DMS 273 (cell line): Measurements from ENCODE around the gene TEX14.
A peak's percentile ranks its signal among the peaks of the same experiment; 100 is the strongest.

ENCODE experiments used
- DNase-seq: peaks from one replicate; lab custom pipeline; 2025; ENCODE audit not compliant: unreplicated experiment; lab: John Stamatoyannopoulos, UW

The TEX14 gene

DNA sequence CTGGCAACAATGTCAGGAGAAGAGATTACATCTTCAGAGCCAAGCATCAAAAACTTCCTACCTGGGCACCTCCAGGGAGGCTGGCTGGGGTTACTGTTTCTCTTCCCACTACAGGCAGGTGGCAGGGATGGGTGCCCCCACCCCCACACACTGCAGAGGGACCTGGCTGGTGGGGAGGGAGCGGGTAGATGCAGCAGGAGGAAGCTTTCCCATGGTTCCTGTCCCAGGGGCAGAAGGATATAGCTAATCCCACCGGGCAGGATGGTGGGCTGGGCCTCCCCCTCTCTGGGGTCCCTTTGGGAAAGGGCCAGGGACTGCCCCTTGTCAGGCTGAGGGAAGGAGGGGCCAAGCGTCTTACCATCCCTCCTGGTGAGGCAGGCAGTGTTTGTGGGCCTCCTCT is 160.7 kb downstream of the TEX14 start:
- DNase-seq = no peak

- no peak for DNase-seq
Observed at GRCh38 chr17:58530655-58531054, 161.2 kb downstream of the TEX14 start.

GRCh38 chr17:58529275-58529674 is 162.6 kb downstream of the TEX14 start:
- no peak for DNase-seq

DNA sequence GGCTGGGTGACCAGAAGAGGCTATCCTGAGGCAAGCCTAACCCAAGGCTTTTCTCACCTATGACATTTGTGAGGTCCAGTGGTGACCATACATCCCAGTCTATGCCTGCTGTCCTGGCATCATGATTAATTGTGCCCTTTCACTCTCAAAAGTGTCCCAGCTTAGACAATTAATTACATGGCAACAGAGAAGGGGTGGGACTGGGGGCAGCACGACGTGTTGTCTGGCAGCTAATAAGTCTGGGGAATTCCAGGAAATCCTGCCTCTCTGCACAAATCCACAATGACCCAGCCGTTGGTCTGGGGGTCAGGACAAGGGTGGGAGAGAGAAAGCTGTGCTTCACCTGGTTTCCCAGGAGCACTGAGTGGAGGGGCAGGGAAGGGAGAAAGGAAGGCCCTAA is 163.4 kb downstream of the TEX14 start:
- no peak for DNase-seq

DNA sequence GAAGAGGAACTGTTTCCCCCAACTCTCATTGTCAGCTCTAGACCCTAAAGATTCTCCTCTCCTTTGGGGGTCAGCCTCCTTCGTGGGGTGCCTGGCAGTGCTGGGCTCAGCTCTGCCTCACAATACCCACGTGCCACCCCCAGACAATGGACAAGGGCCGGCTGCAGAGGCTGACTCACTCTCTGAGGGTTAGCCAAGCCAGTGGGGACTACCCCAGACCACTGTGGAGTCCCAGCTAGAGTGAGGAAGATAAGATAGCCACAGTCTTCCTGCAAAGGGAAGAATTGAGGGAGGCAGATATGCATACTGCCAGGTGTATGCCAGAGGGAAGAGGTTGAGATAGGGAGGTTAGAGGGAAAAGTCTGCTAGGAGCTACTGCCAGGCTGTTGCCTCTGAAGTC is 163.9 kb downstream of the TEX14 start:
- DNase-seq = no peak

DNA sequence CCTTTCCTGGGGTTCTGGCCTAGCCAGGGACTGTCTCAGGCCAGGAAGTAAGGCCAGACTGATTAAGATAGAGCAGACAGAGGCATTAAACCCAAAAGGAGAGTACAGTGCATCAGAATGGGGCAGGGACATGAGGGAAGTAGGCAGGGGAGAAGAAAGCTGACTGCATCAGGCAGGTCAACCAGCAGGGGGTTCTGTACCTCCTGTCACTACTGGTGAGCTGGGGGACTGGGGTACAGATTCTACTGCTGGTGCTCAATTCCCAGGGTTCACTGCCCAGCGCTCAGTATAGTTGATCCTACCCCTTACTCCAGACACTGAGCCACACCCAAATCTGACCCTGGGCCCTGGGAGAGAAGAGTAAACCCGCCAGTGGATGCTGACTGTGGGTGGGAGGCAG is 164.5 kb downstream of the TEX14 start:
- DNase-seq = no peak

GRCh38 chr17:58525239-58525638 is 166.6 kb downstream of the TEX14 start:
- DNase-seq = no peak

- DNase-seq = no peak
Observed at GRCh38 chr17:58521680-58522079, 170.2 kb downstream of the TEX14 start.

DNA sequence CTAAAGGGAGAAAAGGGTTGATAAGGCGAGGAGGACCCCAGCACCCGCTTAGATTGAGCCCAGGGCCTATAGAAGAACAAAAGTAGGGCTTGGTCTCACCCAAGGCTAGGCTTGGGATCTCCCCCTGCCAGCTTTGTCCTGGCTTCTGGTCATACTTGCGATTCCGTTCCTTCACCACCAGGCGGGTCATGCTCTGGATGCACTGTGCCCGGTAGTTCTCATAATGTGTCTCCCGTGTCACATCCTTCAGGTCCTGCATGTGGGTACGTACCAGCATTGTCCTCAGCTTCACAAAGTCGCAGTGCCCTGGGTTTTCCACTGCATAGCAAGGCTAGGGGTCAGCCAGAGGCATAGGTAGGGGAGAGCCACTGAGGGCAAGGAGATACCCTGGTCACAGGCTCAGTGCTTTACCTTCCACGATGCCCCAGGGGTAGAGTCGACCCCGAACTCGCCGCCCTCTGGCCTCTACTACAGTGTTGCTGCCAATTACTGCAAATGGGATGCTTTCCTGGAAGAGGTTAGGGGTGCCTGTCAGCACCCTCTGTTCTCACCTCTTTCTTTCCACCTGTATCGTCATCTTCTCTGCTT is 170.9 kb downstream of the TEX14 start:
- peak; percentile 45 for DNase-seq

DNA sequence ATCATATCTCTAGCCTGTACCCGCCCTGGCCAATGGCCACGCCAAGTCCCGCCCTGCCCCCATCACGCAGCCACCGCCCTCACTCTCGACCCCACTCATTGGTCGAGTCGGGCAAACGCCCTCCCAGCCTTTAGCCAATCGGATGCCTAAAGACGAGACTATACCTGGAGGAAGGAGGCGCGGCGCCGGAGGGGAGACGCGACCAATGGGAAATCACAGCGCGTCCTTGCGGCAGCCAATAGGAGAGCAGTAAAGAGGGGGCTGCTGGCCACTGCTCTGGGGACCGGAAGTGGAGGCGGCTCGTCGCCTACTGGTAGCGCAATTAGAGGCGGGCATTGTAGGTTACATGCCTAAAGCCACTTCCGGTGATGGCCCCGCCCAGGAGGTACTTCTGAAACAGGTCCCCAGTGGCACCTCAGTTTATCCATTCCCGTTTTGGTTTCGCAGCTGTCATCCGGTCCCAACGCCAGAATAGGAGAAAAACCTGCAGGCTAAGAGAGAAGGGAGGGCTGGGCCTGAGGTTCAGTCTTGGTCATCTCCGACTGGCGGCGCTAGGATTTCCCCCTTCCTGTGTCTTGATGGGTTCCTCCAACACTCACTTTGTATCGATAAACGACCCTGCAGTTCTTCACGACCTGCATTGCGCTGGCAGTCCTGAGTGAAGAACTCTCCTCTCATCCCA is 173.8 kb downstream of the TEX14 start:
- peak; percentile 100 for DNase-seq

DNA sequence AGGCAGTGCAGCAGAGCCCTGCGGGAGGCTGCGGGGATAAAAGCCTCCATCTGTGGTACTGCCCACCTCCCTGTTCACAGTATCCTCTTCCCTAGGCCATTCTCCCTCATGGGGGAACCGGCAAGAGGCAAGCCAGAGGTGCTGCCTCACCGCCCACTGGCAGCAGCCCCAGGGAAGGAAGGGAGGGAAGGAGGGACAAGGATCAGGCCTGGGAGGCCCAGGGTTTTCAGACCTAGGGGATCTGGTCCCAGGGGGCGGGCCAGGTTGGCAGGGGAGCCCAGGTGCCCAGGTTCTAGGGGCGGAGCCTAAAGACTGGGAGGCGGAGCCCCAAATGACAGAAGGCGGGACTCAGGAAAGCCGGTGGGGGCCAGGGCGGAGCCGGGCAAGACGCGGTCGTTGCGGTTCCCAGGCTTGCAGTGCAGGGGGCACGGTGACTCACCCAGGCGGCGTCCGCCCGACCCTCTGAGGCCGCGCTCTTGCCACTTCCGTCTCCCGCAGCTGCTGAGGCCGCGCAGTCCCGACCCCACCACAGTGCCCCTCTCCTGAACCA is 174.4 kb downstream of the TEX14 start:
- DNase-seq = no peak

DNA sequence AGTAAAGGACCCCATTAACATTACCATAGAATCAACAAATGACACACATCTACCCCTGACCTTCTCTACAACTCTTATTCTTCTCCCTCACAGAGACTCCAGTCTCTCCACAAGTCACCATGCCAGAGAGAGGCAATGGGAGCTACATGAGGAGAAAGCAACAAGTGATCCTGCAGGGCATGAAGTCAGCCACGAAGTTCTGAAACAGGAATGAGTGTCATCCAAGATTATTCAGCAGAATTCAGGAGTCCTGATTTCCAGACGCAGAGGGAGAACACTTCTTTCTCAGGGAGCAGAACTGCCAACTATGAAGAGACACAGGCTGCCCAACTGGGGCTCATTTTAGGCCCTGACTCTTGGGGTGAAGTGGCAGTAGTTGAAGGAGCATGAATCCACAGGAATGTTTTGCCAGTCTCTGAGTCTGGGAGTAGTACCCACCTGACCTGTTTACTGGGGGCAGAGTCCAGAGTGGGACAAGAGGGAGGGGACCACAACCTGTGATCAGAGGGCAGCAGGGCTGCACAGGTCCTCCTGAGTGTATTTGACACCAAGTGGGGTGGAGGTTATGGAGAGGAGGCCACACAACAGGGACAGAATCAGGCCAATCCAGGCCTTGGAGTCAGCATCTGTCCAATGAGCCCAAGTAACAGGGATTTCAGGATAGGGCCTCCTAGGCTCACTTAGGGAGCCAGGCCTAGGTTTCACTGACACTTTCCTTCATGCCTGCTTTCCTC is 175.0 kb downstream of the TEX14 start:
- DNase-seq = no peak

DNA sequence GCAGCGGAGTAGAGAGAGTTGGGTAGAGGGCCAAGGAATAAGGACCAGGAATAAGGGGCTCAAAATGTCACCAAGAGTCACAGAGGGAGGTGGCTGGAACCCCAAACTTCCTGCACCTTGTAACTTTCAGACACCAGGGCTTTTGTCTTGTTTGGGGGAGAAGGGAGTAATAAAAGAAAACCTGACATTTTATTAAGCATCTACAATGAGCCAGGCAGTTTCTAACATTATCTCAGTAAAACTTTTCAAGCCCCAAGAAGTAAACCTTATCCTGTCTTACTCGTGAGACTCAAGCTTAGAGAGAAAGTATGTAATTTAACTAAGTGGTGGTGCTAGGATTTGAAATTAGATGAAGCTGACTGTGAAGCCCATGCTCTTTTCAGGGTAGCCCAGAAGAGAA is 176.6 kb downstream of the TEX14 start:
- DNase-seq = no peak

DNA sequence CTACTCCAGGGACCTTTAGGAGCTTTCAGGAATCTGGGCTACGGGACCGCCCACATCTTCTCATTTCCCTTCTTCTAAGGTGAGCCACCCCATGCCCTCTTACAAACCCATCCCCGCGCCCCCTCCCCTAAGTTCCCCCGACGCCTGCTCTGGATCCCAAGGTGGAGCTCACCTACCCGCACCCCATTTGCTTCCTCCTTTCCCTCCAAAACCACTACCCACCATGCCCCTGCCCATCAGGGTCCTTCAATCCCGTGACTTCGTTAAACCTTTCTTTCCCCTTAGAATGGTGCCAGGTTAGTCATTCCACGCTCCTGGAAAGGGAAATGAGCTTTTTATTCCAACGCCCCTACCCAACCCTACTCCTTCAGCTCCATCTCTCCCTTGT is 177.1 kb downstream of the TEX14 start:
- no peak for DNase-seq

DNA sequence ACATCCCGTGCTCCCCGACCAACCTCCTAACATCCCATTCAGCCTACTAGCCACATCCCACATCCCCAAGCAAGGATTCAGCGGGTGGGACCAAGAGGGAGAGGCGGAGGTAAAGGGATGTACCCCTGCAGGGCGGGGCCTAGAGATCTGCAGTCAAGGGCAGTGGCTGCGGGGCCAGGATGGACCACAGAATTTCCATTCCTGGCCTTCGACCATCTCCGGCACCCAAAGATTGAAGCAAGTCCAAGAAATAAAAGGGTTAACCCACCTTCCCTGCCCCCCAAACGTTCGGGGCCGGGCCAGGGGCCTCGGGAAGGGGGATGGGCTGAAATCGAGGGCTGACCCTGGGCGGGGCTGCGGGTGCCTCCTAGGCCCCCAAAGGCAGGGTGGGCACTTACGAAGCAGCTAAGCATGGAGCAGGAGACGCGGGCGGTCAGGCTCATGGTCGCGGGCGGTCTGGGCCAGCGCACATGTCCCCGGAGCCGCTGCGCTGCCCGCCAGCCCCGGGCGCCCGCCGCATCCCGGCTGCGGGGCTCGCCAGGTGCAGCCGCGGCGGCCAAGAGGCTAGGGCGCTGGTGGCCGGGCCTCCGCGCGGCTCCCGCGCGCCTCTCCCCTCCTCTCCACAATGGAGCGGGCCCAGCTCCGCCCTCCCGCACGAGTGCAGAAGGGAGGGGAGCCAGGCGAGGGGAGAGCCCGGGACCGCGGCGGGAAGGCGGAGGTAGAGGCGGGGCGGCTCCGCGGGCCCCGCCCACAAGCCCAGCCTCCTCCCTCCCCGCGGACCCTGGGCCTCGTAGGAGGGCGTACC is 177.7 kb downstream of the TEX14 start, which contains the start of gene MTMR4:
Gene MTMR4 (minus strand): TSS at position 674 of the 805 bp plus-strand sequence. CDS start 231 bp downstream, at position 443.
- DNase-seq = peak; percentile 94

- DNase-seq = peak; percentile 61
Observed at GRCh38 chr17:58513267-58513964, 178.4 kb downstream of the TEX14 start.

DNA sequence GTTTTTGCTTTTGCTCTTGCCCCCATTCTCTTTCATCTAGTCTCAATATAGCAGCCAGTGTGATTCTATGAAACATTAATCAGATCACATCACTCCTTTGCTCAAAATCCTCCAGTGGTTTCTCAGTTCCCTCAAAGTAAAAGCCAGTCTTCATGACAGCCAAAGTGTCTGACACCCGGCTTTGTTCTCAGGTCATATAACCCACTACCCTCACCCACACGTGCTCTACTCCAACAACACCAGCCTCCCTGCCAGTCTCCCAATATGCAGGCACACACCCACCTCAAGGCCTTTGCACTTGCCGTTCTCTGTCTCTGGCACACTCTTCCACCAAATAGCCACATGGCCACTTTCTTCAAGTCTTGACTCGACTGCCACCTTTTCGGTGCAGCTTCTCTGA is 181.8 kb downstream of the TEX14 start:
- no peak for DNase-seq

GRCh38 chr17:58508341-58509067 is 183.3 kb downstream of the TEX14 start:
- no peak for DNase-seq

- DNase-seq = no peak
Observed at GRCh38 chr17:58507123-58507634, 184.7 kb downstream of the TEX14 start.
